Superior temporal gyrus (tissue), 1 donor: ENCODE measurements around the gene OPCML.

Experiments
- DNase-seq: peaks from one replicate; pipeline ENCODE4 v3.0.0-alpha.2; 2016; ENCODE audit errors: extremely low spot score

OPCML gene

GRCh38 chr11:132901638-132902471 is 630.4 kb downstream of the OPCML start:
- no peak for DNase-seq

- no peak for DNase-seq
These were observed 633.6 kb downstream of the OPCML start for GRCh38 chr11:132898676-132899075.

- no peak for DNase-seq
These were observed 634.3 kb downstream of the OPCML start for GRCh38 chr11:132898021-132898420.

GRCh38 chr11:132895340-132895739 is 637.0 kb downstream of the OPCML start:
- DNase-seq = no peak

- DNase-seq = no peak
These were observed 637.7 kb downstream of the OPCML start for GRCh38 chr11:132894606-132895005.

GRCh38 chr11:132892876-132893275 is 639.4 kb downstream of the OPCML start:
- no peak for DNase-seq

- DNase-seq = no peak
These were observed 644.1 kb downstream of the OPCML start for GRCh38 chr11:132888226-132888625.

GRCh38 chr11:132886335-132886734 is 646.0 kb downstream of the OPCML start:
- DNase-seq = no peak

GRCh38 chr11:132883241-132883640 is 649.1 kb downstream of the OPCML start:
- DNase-seq = no peak

- DNase-seq = no peak
These were observed 650.7 kb downstream of the OPCML start for GRCh38 chr11:132881622-132882021.

GRCh38 chr11:132878111-132878510 is 654.2 kb downstream of the OPCML start:
- no peak for DNase-seq

GRCh38 chr11:132876705-132877104 is 655.6 kb downstream of the OPCML start:
- DNase-seq = no peak

GRCh38 chr11:132876239-132876638 is 656.1 kb downstream of the OPCML start:
- no peak for DNase-seq

- DNase-seq = no peak
These were observed 657.7 kb downstream of the OPCML start for GRCh38 chr11:132874638-132875037.

- no peak for DNase-seq
These were observed 658.5 kb downstream of the OPCML start for GRCh38 chr11:132873841-132874240.

GRCh38 chr11:132872211-132872610 is 660.1 kb downstream of the OPCML start:
- no peak for DNase-seq

- no peak for DNase-seq
These were observed 665.3 kb downstream of the OPCML start for GRCh38 chr11:132866783-132867545.

- DNase-seq = no peak
These were observed 666.7 kb downstream of the OPCML start for GRCh38 chr11:132865623-132866022.

- DNase-seq = no peak
These were observed 667.3 kb downstream of the OPCML start for GRCh38 chr11:132864811-132865576.

- no peak for DNase-seq
These were observed 669.4 kb downstream of the OPCML start for GRCh38 chr11:132862933-132863332.

- DNase-seq = no peak
These were observed 670.2 kb downstream of the OPCML start for GRCh38 chr11:132862137-132862536.

GRCh38 chr11:132859306-132859705 is 673.0 kb downstream of the OPCML start:
- no peak for DNase-seq
